SJSA1 (cell line): ENCODE data around the gene ARMC2. TPM values are rescaled to one million over a fixed set of nuclear protein-coding genes. Genes with fewer than 3 reads are reported as not detected.
"Not testable (repeated sequence)": the region's sequence is repeated elsewhere in the genome, so short reads cannot be mapped to it uniquely, and the experiment has no call there.

ENCODE experiments used
- DNase-seq, 2 experiments: peaks; one replicate each; pipeline ENCODE4 v3.0.0-alpha.2; 2015 to 2020; ENCODE audit warnings: low spot score in 2 of 2, low read depth in 1 of 2
- H3K27ac ChIP-seq: fragments of 250-450 bp; sonication (Bioruptor Pico); 2 replicates; pipeline ENCODE4 v1.5.1; 2020; ENCODE audit warnings: mild to moderate bottlenecking, moderate library complexity
- H3K27me3 ChIP-seq: fragments of 250-450 bp; sonication (Bioruptor Pico); replicated peaks from 2 replicates; pipeline ENCODE4 v1.5.1; 2020; ENCODE audit warnings: mild to moderate bottlenecking, moderate library complexity
- H3K36me3 ChIP-seq: fragments of 250-450 bp; sonication (Bioruptor Pico); 2 replicates; pipeline ENCODE4 v1.5.1; 2020; ENCODE audit warnings: mild to moderate bottlenecking
- H3K4me1 ChIP-seq: fragments of 250-450 bp; sonication (Bioruptor Pico); replicated peaks from 2 replicates; pipeline ENCODE4 v1.6.1; 2021; ENCODE audit warnings: mild to moderate bottlenecking
- H3K4me3 ChIP-seq: fragments of 250-450 bp; sonication (Bioruptor Pico); 2 replicates; pipeline ENCODE4 v1.5.1; 2020; ENCODE audit warnings: mild to moderate bottlenecking
- H3K9me3 ChIP-seq: fragments of 250-450 bp; sonication (Bioruptor Pico); replicated peaks from 2 replicates; pipeline ENCODE4 v1.5.1; 2020; ENCODE audit warnings: mild to moderate bottlenecking
- total RNA-seq: library from RNA; depleted of rRNA; stranded (reverse); fragments of >200 nt; shearing (Covaris generic); gene quantifications from 2 replicates; pipeline ENCODE4 v1.2.3, GENCODE V29; 2014

The ARMC2 gene
- total RNA-seq, 1 experiment from 2014 or later = 0.71 TPM

GRCh38 chr6:108927927-108928326 is 79.7 kb downstream of the ARMC2 start:
- no peak for DNase-seq
- no peaks in the 10 kb centered on the region for H3K9me3 ChIP-seq
- no peaks in the 10 kb centered on the region for H3K36me3 ChIP-seq
- no peak overlapping the region for H3K27ac ChIP-seq
- H3K27me3 ChIP-seq = no peaks in the 10 kb centered on the region
- no peaks in the 10 kb centered on the region for H3K4me1 ChIP-seq
- no peak overlapping the region for H3K4me3 ChIP-seq

GRCh38 chr6:108928650-108929049 is 80.4 kb downstream of the ARMC2 start:
- Histone ChIP-seq H3K4me3 (no peak overlapping the region), H3K4me1 (no peaks in the 10 kb centered on the region), H3K27ac (no peak overlapping the region), H3K36me3 (no peaks in the 10 kb centered on the region), H3K9me3 (no peaks in the 10 kb centered on the region), H3K27me3 (no peaks in the 10 kb centered on the region)
- no peak for DNase-seq

GRCh38 chr6:108931090-108931489 is 82.9 kb downstream of the ARMC2 start:
- H3K27ac ChIP-seq, H3K4me1 ChIP-seq, H3K4me3 ChIP-seq, H3K36me3 ChIP-seq, H3K27me3 ChIP-seq, DNase-seq, H3K9me3 ChIP-seq: not testable (repeated sequence)

GRCh38 chr6:108937170-108937569 is 88.9 kb downstream of the ARMC2 start:
- no peaks in the 10 kb centered on the region for H3K4me1 ChIP-seq
- H3K27ac ChIP-seq = no peak overlapping the region
- H3K36me3 ChIP-seq = no peaks in the 10 kb centered on the region
- H3K27me3 ChIP-seq = no peaks in the 10 kb centered on the region
- DNase-seq = no peak
- H3K4me3 ChIP-seq = no peak overlapping the region
- no peaks in the 10 kb centered on the region for H3K9me3 ChIP-seq

- H3K4me1 ChIP-seq = no peaks in the 10 kb centered on the region
- H3K9me3 ChIP-seq = no peaks in the 10 kb centered on the region
- no peak overlapping the region for H3K27ac ChIP-seq
- no peaks in the 10 kb centered on the region for H3K36me3 ChIP-seq
- no peak for DNase-seq
- no peak overlapping the region for H3K4me3 ChIP-seq
- no peaks in the 10 kb centered on the region for H3K27me3 ChIP-seq
These were observed 92.5 kb downstream of the ARMC2 start for GRCh38 chr6:108940741-108941140.

GRCh38 chr6:108941281-108941680 is 93.1 kb downstream of the ARMC2 start:
- H3K4me1 ChIP-seq = no peaks in the 10 kb centered on the region; the same call in 1 of the 2 replicates
- no peak overlapping the region for H3K27ac ChIP-seq
- H3K4me3 ChIP-seq = no peak overlapping the region
- no peak for DNase-seq
- H3K27me3 ChIP-seq = no peaks in the 10 kb centered on the region
- no peaks in the 10 kb centered on the region for H3K9me3 ChIP-seq
- no peaks in the 10 kb centered on the region for H3K36me3 ChIP-seq

GRCh38 chr6:108941859-108942258 is 93.6 kb downstream of the ARMC2 start:
- Histone ChIP-seq H3K36me3 (no peaks in the 10 kb centered on the region), H3K4me3 (no peak overlapping the region), H3K4me1 (peaks cover 5% of the 10 kb centered on the region), H3K27ac (no peak overlapping the region), H3K9me3 (no peaks in the 10 kb centered on the region), H3K27me3 (no peaks in the 10 kb centered on the region)
- no peak for DNase-seq

GRCh38 chr6:108942556-108943492 is 94.6 kb downstream of the ARMC2 start:
- H3K27me3 ChIP-seq = no peaks in the 10 kb centered on the region
- no peak for DNase-seq
- H3K27ac ChIP-seq = no peak overlapping the region
- no peaks in the 10 kb centered on the region for H3K9me3 ChIP-seq
- H3K4me3 ChIP-seq = no peak overlapping the region
- peaks cover 5% of the 10 kb centered on the region for H3K4me1 ChIP-seq
- H3K36me3 ChIP-seq = no peaks in the 10 kb centered on the region

GRCh38 chr6:108944071-108944470 is 95.8 kb downstream of the ARMC2 start:
- no peak overlapping the region for H3K27ac ChIP-seq
- no peaks in the 10 kb centered on the region for H3K27me3 ChIP-seq
- H3K9me3 ChIP-seq = no peaks in the 10 kb centered on the region
- DNase-seq = no peak
- no peak overlapping the region for H3K4me3 ChIP-seq
- peaks cover 5% of the 10 kb centered on the region for H3K4me1 ChIP-seq
- no peaks in the 10 kb centered on the region for H3K36me3 ChIP-seq

GRCh38 chr6:108944707-108945680 is 96.8 kb downstream of the ARMC2 start:
- Histone ChIP-seq H3K9me3 (no peaks in the 10 kb centered on the region), H3K27me3 (no peaks in the 10 kb centered on the region), H3K4me3 (no peak overlapping the region), H3K4me1 (peaks cover 5% of the 10 kb centered on the region), H3K36me3 (no peaks in the 10 kb centered on the region), H3K27ac (no peak overlapping the region)
- DNase-seq = no peak

- H3K9me3 ChIP-seq = no peaks in the 10 kb centered on the region
- no peak for DNase-seq
- H3K4me3 ChIP-seq = no peak overlapping the region
- H3K36me3 ChIP-seq = no peaks in the 10 kb centered on the region
- no peaks in the 10 kb centered on the region for H3K27me3 ChIP-seq
- H3K27ac ChIP-seq = no peak overlapping the region
- H3K4me1 ChIP-seq = peaks cover 5% of the 10 kb centered on the region
These were observed 97.5 kb downstream of the ARMC2 start for GRCh38 chr6:108945681-108946159.

GRCh38 chr6:108946695-108947094 is 98.5 kb downstream of the ARMC2 start:
- peaks cover 5% of the 10 kb centered on the region for H3K4me1 ChIP-seq
- H3K36me3 ChIP-seq = no peaks in the 10 kb centered on the region
- no peak for DNase-seq
- no peaks in the 10 kb centered on the region for H3K9me3 ChIP-seq
- no peak overlapping the region for H3K4me3 ChIP-seq
- H3K27ac ChIP-seq = no peak overlapping the region
- no peaks in the 10 kb centered on the region for H3K27me3 ChIP-seq

GRCh38 chr6:108947114-108947854 is 99.1 kb downstream of the ARMC2 start:
- peaks cover 5% of the 10 kb centered on the region for H3K4me1 ChIP-seq
- H3K9me3 ChIP-seq = no peaks in the 10 kb centered on the region
- no peaks in the 10 kb centered on the region for H3K36me3 ChIP-seq
- no peak for DNase-seq
- no peak overlapping the region for H3K27ac ChIP-seq
- no peak overlapping the region for H3K4me3 ChIP-seq
- H3K27me3 ChIP-seq = no peaks in the 10 kb centered on the region
